ENCODE data around the gene PSMA6. TPM values are rescaled to one million over a fixed set of nuclear protein-coding genes. Genes with fewer than 3 reads are reported as not detected.

PSMA6 gene
- total and polyA plus RNA-seq, 2 of the 13 experiments (the other 11 are each of a cell fraction or from before 2014, with no cell fraction given) = 525 to 1,109 TPM

GRCh38 chr14:35333797-35334743 is 41.9 kb downstream of the PSMA6 start (continued):
- peak; percentile 93 for TF ChIP-seq CTCF (CRISPR knock-in tag; IDR thresholded peaks at IDR 0.05)
- TF ChIP-seq CBX2 (IDR thresholded peaks at IDR 0.05; ENCODE audit: low read depth, low read length) = no peak
- no peak for TF ChIP-seq CBX2 (CRISPR knock-in tag; IDR thresholded peaks at IDR 0.05; ENCODE audit: low read depth)
- no peak for TF ChIP-seq ZNF282 (IDR thresholded peaks at IDR 0.05; ENCODE audit: partially characterized antibody)
- TF ChIP-seq ZNF678 (CRISPR knock-in tag; IDR thresholded peaks at IDR 0.05) = peak; percentile 46; the same call in 1 of the 2 replicates
- TF ChIP-seq POGK (CRISPR knock-in tag; conservative IDR thresholded peaks at IDR 0.05) = no peak
- TF ChIP-seq, protein P1, sequence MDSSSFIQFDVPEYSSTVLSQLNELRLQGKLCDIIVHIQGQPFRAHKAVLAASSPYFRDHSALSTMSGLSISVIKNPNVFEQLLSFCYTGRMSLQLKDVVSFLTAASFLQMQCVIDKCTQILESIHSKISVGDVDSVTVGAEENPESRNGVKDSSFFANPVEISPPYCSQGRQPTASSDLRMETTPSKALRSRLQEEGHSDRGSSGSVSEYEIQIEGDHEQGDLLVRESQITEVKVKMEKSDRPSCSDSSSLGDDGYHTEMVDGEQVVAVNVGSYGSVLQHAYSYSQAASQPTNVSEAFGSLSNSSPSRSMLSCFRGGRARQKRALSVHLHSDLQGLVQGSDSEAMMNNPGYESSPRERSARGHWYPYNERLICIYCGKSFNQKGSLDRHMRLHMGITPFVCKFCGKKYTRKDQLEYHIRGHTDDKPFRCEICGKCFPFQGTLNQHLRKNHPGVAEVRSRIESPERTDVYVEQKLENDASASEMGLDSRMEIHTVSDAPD (CRISPR knock-in tag; IDR thresholded peaks at IDR 0.05) = peak; percentile 84; the same call in 1 of the 2 replicates
- TF ChIP-seq AGO1 (IDR thresholded peaks at IDR 0.05; ENCODE audit: low read depth, low read length, poor library complexity, severe bottlenecking) = peak; percentile 51
- TF ChIP-seq ARID2 (CRISPR knock-in tag; IDR thresholded peaks at IDR 0.05; ENCODE audit: borderline replicate concordance) = no peak
- no peak for TF ChIP-seq STAT5B (CRISPR knock-in tag; IDR thresholded peaks at IDR 0.05)
- TF ChIP-seq SYNCRIP (IDR thresholded peaks at IDR 0.05; ENCODE audit: insufficient read depth, low read depth, low read length) = no peak
- TF ChIP-seq ZNF503 (CRISPR knock-in tag; IDR thresholded peaks at IDR 0.05) = peak; percentile 46; the same call in 1 of the 2 replicates
- 0 out of 2 replicates have a peak, but pooled peaks have one; percentile 11 for TF ChIP-seq ZNF251 (CRISPR knock-in tag; IDR thresholded peaks at IDR 0.05)
- TF ChIP-seq ZBTB25 (CRISPR knock-in tag; IDR thresholded peaks at IDR 0.05) = no peak; the same call in 1 of the 2 replicates
- TF ChIP-seq MTA3 (CRISPR knock-in tag; IDR thresholded peaks at IDR 0.05) = no peak
- no peak for TF ChIP-seq HOXA9 (CRISPR knock-in tag; IDR thresholded peaks at IDR 0.05; ENCODE audit: borderline replicate concordance)
- TF ChIP-seq MIXL1 (CRISPR knock-in tag; IDR thresholded peaks at IDR 0.05) = peak; percentile 28; the same call in 1 of the 2 replicates
- peak; percentile 83 for TF ChIP-seq ZNF781 (CRISPR knock-in tag; IDR thresholded peaks at IDR 0.05; ENCODE audit: borderline replicate concordance, not compliant biosample characterization)
- TF ChIP-seq ZSCAN20 (CRISPR knock-in tag; IDR thresholded peaks at IDR 0.05; ENCODE audit: borderline replicate concordance) = no peak
- TF ChIP-seq, protein P2, sequence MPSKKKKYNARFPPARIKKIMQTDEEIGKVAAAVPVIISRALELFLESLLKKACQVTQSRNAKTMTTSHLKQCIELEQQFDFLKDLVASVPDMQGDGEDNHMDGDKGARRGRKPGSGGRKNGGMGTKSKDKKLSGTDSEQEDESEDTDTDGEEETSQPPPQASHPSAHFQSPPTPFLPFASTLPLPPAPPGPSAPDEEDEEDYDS (CRISPR knock-in tag; IDR thresholded peaks at IDR 0.05) = peak; percentile 26; the same call in 1 of the 2 replicates
